ENCODE results near the gene TWIST2.

Gene TWIST2

DNA sequence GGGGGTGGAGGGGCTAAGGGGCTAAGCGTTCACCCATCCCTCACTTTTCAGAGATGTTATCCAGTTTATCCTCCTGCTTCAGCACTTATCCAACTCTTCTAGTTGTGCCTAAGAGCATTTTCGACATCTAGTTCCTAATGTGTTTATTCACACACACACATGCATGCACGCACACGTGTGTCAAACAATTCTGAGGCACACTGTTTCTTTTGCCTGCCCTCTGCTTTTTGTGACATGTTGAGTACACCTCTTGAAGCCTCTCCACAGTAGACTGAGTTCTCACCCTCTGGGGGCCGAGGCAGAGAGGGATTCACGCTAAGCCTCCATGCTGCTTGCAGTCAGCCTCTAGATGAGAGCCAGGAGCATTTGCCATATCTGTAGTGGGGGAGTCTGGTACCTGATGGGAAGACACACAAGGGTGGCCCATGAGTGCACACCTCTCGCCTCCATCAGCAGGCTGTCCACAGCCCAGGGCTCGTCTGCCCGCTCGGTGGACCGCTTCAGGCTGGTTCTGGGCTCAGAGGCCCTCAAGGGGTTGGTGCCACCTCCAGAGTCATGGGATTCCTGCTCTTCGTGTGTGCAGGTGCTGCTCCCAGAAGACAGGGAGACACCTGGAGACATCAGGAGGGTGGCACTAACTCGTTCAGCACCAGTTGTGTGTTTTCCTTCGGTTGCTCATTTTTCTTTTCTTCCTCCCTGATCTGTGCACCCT, 11.9 kb downstream of the TWIST2 start:
- TF ChIP-seq SIN3A (IDR thresholded peaks at IDR 0.05; ENCODE audit: borderline replicate concordance, insufficient read depth, low read length) (no peak), REST (IDR thresholded peaks at IDR 0.05; ENCODE audit: insufficient read depth in 1 of 2, low read depth in 2 of 2, low read length in 2 of 2) (no peak), TAF1 (IDR thresholded peaks at IDR 0.05; ENCODE audit: borderline replicate concordance, insufficient read depth, low read length) (no peak), FOXP2 (optimal IDR thresholded peaks at IDR 0.05; ENCODE audit: borderline replicate concordance, extremely low read depth, extremely low read length, insufficient read depth) (no peak), POLR2AphosphoS5 (IDR thresholded peaks at IDR 0.05; ENCODE audit: low read depth, low read length) (no peak)

DNA sequence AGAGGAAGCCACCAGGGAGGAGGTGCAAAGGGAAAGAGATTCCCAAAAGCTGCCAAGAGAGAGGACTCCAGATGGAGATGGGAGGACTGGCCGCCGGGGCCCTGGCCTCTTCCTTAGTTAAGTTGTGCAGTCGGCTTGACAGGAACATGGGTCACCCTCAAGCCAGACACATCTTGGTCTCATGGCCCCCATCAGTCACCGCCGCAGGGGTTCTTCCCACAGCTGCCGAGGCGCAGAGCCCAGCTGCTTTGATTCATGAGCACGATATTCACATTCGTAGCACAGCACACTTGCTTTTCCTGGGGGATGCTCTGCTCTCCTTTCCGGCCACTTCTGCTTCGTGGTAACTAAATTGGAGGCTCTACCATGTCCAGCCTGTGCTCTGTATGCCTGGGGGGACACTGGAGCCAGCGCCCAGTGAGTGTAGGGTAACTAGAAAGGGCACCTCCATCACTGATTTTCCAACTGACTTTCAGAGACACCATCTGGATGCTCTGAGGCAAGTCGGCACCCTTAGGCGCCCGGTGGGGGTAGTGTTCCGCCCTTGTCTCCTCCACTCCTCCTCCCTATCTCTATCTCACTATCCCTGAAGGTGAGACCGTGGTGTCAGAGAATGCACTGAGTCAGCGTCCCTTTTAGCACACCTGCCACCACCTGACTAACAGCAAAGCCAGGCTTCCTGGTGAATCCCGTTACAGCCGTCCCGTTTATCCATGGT, 13.3 kb downstream of the TWIST2 start:
- TF ChIP-seq SIN3A (IDR thresholded peaks at IDR 0.05; ENCODE audit: borderline replicate concordance, insufficient read depth, low read length): no peak
- no peak for TF ChIP-seq REST (IDR thresholded peaks at IDR 0.05; ENCODE audit: insufficient read depth in 1 of 2, low read depth in 2 of 2, low read length in 2 of 2)
- TF ChIP-seq POLR2AphosphoS5 (IDR thresholded peaks at IDR 0.05; ENCODE audit: low read depth, low read length): no peak
- no peak for TF ChIP-seq FOXP2 (optimal IDR thresholded peaks at IDR 0.05; ENCODE audit: borderline replicate concordance, extremely low read depth, extremely low read length, insufficient read depth)
- no peak for TF ChIP-seq TAF1 (IDR thresholded peaks at IDR 0.05; ENCODE audit: borderline replicate concordance, insufficient read depth, low read length)

GRCh38 chr2:238861766-238862315, 14.0 kb downstream of the TWIST2 start:
- TF ChIP-seq TAF1 (IDR thresholded peaks at IDR 0.05; ENCODE audit: borderline replicate concordance, insufficient read depth, low read length) (no peak), REST (IDR thresholded peaks at IDR 0.05; ENCODE audit: insufficient read depth in 1 of 2, low read depth in 2 of 2, low read length in 2 of 2) (no peak), POLR2AphosphoS5 (IDR thresholded peaks at IDR 0.05; ENCODE audit: low read depth, low read length) (no peak)

DNA sequence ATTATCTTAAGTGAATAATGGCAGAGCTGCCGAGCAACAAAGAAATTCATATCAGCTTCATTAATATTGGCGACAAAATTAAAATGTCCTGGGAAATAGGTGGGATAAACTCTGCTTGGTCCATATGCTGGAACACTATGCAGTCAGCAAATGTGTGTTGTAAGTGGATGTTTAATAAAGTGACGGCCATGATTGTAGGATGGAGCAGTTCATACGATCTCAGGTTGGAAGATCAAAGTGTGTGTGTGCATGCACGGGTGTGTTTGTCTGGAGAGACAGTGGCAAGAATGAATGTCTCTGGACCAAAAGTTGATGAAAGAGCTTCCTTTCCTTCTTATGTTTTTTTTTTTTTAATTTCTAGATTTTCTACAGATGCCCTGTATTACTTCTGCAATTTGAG, 14.8 kb downstream of the TWIST2 start:
- no peak for TF ChIP-seq TAF1 (IDR thresholded peaks at IDR 0.05; ENCODE audit: borderline replicate concordance, insufficient read depth, low read length)
- no peak for TF ChIP-seq POLR2AphosphoS5 (IDR thresholded peaks at IDR 0.05; ENCODE audit: low read depth, low read length)
- no peak for TF ChIP-seq FOXP2 (optimal IDR thresholded peaks at IDR 0.05; ENCODE audit: borderline replicate concordance, extremely low read depth, extremely low read length, insufficient read depth)
- TF ChIP-seq SIN3A (IDR thresholded peaks at IDR 0.05; ENCODE audit: borderline replicate concordance, insufficient read depth, low read length): no peak
- no peak for TF ChIP-seq REST (IDR thresholded peaks at IDR 0.05; ENCODE audit: insufficient read depth in 1 of 2, low read depth in 2 of 2, low read length in 2 of 2)
